H4 (cell line): ENCODE measurements around the gene PPP1R13B. TPM values are rescaled to one million over a fixed set of nuclear protein-coding genes. Genes with fewer than 3 reads are reported as not detected.

Source experiments
- DNase-seq: peaks from one replicate; pipeline ENCODE4 v3.0.0-alpha.2; 2015; ENCODE audit warnings: low spot score
- total RNA-seq: library from RNA; depleted of rRNA; stranded (reverse); fragments of >200 nt; shearing (Covaris generic); gene quantifications from 2 replicates; pipeline ENCODE4 v1.2.3, GENCODE V29; 2014

The PPP1R13B gene
- total RNA-seq, 1 experiment from 2014 or later, result 2.9 TPM

DNA sequence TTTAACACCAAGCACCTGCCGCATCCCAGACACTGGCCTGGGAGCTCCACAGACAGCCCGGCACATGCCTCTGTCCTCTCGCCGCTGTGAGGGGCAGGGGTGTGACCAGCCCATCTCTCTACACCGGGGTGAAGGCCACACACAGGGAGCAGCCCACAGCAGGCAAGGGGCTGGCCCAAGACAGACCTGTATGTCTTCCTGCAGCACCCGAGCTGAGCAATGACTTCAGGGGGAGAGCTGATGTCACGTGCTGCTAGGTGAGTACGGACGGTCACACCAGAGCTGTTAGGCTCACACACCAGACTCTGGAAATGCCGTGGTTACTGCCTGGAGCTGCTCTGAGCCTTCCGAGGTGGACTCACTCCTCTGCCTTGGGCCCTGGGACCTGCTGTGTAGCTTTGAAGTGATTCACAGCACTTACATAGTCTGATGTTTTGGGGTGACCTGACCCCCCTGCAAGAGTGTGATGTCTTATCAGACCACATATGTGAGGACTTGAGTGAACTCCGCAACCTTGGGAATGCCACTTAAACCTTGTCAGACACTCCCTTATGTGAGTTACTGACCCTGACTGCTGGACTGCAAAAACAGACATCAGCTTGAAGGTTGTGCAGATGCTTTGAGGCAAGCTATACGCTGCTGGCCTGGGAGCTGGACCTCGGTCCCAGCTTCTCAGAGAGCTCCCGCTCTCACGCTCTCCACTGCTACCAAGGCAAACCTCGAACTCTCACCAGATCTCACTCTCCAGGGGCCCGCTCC, 133.9 kb downstream of the PPP1R13B start:
- DNase-seq, result no peak

DNA sequence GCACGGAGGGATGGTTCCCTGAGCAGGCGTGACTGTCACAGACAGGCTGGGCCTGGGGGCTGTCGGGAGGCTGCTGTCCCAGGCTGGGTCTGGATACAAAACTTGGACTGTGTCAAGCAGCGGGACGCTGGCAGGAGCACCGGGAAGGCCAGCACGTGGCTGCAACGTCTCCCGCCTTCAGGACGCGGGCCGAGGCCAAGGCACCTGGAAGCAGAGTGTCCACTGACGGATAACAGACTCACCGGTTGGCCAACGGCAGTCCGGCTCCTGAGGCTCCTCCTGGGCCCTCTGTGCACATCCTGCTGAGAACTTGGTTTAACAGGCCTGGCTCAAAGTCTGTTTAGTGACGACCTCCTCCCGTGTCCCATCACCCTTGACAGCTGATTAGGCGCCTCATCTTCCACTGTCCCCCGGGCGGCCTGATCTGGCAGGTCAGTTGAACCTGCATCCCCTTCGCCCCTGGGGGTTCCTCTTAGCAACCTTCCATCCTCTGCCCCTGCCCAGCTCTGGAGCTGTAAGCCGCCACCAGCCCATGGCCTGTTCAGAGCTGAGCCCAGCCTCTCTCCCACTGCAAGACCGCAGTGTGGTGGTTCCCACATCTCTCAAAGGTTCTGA, 134.6 kb downstream of the PPP1R13B start:
- no peak for DNase-seq

DNA sequence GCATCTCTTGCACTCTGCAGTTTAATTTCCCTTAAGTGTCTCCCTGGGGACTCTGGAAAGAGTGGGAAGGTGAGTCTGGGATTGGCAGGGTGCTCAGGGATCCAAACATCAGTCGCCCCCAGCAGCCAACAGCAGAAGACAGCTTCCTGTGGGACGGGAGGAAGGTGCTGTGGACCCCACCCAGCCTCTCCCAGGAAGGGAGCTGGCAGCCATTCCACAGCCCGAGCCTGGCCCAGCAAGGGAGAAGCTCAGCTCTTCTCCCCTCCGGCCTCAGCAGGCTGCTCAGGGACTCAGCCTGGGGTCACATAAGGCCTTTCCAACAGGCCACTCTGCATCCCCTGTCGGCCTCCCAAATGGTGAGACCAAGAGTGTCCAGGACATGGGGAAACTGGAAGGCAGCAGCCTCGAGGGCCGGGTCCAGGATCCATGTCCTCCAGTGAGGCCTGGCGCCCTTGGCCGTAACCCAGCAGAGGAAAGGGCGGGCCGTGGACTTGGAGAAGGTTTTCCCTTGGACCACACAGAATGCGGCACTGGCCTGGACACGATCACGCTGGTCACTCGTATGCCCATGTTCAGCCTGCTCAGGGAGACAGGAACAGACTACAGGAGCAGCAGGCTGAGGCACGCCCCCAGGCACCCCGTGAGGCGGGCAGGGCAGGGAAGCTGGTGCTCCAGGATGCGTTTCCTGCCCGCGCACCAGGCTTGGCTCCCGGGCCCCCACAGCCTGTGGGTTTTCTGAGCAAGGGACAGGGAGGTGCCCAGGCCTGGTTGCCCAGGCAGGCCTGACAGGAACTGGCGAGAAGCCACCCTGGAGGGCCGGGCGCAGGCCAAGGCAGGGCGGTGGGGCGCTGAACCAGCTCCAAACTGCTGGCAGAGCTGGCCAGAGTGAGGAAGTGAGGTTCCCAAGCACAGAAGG, 135.6 kb downstream of the PPP1R13B start:
- DNase-seq, result no peak

DNA sequence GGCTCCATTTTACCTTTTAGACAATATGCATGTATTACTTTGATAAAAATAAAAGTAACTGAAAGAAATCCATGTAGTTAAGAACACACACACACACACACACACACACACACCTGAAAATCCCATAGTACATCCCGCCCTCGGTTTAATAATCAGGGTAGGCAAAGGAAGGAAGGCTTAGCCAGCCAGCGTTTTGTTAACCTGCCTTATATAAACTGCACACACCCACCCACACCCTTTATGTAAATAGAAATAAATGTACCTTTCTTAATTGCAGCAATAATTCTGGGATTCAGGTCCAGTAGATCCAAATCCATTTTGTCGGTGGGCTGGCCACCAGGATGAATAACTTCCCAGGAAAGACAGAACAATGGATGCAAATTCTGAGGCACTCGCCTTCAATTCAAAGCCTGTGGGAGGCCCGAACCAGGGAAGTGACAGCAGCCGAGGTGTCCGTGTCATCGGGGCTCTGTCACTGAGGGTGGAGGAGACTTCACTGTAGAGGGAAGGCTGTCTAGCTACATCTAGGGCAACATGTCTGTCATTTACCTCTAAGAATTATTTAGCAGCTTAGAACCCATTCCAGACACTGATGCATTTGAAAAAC, 136.5 kb downstream of the PPP1R13B start:
- DNase-seq, result no peak

DNA sequence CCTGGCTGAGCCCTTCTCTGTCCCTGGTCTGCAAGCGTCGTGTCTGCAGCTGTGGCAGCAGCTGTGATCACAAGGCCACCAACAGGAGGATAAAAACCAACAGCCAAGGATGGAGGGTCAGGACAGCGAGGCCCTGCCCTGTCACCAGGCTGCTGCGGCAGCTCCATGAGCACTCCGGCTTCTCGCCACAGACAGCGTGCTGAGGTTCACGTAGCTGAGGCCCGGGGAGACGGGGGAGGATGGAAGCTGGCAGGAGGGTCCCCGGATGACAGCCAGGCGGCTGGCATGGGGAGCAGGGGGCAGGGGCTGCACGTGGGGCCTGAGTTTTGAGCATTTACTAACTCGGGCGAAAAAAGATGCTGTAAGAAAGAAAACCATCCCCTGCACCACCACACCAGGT, 137.6 kb downstream of the PPP1R13B start:
- no peak for DNase-seq

DNA sequence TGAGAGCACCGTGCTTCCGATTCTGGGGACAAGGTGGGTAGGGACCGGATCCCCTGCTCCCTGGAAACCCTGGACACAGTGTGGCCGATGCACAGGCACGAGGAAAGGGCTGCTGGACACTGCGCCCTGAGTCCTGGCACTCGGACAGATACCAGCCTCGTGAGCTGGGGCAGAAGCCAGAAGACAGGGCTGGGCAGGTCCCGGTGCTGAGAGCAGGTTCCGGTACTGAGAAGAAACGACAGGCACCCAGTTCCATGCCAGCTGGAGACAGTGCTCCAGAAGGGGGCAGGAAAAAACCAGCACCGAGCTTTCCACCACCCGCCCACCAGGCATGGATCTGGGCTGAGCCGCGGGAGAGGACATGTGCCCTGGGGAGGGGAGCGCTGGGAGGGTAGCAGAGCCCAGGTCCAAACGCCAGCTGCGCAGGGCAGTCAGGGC, 138.6 kb downstream of the PPP1R13B start:
- DNase-seq, result no peak

DNA sequence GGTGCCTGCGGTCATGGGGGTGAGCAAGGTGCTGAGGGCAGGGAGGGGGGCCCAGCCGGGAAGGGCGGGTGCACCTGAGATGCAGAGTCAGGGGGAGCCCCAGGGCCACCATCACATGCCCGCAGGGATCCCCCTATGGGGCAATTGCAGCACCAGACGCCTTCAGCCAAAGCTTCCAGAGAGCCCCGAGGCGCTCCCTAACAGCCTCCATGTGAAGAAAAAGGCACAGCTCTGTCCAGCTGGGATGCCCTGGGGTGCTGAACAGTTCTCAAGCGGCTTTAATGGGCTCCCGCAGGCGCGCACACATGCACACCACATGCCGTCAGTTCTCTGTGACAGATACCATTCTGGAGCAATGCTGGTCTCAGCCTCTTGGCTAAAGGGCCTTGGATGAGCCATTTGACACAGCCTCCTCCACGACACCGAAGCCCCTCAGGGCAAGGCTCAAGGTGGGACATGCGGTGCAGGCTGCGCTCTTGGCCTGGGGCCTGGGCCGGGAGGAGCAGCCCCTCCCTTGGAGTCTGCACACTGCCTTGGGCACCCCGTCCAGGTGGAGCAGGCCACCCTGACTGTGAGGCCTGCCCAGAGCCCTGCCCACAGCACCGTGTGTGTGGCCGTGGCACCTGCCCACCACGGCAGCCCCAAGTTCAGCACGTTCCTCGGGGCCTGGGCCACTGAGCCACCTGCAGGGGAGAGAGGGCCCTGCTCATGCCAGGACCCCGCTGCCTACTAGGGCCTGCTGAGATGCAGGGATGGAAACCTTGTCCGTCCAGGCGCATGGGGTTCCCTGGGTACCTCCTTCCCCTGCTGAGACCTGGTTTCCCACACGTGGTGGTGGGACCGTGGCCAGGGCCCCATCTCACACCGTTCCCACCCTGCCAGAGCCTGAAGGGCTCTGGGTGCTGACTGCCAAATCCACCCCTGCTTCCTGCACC, 139.8 kb downstream of the PPP1R13B start:
- DNase-seq, result no peak

DNA sequence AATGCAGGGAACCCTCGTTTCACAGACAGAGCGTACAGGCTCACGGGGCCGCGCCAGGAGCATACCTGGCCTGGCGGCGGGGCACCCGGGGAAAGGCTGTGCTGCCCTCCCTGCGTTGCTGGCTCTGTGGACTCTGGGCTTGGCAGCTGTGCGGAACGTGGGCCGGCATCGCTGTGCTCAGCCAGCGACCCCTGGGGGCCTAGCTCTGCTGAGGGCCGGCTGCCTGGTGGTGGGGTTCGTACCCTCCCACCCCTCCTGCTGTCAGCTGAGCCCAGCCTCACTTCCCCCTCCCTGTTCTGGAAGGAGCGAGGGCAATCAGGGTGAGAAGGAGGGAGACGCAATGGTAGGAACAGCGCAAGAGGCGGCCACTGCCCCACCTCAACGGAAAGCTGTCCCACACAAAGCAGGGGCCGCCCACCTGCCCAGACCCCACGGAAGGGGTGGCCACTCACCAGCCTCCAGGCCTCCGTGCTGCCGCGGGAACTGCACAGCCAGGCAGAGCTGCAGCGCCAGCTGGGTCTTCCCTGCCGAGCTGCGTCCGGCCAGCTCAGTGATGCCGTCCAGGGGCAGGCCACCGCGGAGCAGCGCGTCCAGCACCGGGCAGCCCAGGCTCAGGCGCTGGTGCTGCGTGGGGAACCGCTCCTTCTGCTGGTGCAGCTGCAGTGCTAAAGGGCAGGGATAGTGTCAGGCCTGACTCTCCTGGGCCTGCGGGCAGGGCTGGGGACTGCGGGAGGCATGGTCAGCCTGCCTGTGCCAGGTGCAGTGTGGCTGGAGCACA, 140.6 kb downstream of the PPP1R13B start:
- DNase-seq, result no peak

DNA sequence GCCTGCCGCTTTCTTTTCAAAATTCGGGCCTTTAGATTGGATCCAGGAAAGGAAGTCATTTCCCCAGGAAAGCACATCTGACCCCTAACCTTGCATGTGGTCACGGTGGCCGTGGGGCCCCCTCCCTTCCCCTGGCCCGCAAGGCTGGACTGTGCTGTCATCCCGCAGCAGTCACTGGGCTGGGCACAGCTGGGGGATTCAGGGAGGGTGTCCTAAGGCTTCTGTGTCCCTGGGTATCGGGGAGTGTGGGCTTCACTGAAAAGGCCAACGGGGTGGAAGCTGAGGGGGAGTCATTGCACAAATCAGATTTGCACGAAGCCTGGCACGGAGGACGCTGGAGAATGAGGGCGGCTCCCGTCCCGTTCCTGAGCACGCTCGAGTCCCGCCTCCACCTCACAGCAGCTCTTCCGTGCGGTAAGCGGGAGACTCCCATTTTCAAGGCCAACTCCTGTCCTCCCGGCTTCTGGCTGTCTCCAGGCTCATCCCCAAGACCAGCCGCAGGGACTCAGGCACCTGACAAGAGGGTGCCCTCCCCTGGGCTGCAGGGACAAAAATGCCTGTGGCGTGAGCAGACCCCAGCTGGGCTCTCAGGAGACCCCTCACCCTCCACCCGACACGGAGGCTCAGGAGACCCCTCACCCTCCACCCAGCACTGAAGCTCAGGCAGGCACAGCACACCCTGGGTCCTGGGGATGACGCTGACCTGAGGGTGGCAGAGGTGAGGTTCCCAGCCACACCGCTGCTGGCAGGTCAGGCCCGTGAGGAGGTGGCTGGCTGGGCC, 141.7 kb downstream of the PPP1R13B start:
- DNase-seq, result no peak

DNA sequence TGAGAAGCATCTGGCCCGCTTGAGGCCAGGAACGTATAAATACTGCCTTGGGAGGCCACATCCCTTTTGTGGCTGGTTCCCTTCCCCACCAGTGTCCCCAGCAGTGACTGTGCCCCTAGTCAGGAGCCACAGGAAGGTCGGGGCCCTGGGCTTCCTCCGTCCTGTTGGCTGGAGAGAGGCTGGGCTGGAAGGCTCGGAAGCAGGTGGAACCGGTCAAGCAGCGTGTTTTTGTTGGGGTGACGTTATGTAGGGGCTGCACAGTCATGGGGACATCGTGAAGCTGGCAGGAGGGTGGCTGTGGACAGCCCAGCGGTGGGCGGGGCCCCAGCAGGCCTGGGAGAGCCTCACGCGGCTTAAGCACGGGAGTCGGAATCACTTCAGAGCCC, 142.3 kb downstream of the PPP1R13B start:
- no peak for DNase-seq

DNA sequence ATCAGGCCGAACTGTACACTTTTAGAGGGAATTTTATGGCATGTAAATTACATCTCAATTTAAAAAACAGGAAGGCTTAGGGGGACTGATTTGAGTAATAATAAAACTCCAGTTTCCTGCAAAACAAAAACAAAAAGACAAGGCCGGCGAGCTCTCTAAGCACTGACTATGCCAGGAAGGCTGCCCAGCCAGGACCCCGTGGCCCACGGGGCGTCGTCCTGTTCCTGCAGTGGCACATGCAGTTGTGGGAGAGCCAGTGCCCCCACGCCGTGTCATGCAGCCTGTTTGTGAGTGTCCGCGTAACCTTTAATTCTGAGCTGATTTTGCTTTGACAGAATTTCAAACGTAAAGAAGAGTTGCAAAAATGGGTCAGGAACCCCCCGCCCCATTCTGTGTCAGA, 142.7 kb downstream of the PPP1R13B start:
- DNase-seq, result no peak

DNA sequence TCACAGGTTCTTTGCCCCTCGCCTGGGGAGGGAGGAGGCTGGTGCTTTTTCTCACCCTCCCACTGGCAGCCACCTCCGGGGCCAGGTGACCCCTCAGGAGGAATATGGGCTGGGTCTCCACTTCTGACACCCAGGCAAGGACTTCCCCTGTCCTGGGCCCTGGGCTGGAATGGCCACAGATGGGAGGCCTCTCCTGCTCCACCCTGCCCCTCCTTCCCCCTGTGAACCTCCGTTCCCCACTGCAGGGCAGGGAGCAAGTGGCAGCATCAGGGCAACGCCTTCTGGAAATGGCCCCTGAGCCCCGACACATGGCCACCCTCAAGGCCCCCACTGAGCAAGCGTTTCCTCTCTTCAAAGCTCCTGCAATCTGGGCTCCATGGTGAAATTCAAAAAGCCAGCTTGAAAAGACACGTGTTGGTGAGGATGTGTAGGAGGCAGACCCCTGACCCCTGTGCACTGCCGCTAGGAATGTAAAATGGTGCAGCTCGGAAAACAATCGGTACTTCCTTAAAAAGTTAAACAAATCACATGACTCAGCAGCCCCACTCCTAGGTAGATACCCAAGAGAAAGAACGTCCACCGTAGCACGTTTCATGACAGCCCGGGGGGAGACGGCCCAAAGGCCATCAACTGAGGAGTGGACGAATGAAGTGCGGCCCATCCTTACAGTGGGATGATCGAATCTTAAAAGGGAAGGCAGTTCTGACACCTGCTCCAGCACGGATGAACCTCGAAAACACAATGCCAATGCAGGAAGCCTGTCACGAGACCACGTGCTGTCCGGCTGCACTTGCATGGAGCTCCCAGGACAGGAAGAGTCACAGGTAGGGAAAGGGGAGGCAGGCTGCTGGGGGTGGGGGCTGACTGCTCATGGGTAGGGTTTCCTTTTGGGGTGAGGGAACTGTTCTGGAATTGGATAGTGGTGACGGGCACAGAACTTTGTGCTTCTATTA, 143.7 kb downstream of the PPP1R13B start:
- no peak for DNase-seq

DNA sequence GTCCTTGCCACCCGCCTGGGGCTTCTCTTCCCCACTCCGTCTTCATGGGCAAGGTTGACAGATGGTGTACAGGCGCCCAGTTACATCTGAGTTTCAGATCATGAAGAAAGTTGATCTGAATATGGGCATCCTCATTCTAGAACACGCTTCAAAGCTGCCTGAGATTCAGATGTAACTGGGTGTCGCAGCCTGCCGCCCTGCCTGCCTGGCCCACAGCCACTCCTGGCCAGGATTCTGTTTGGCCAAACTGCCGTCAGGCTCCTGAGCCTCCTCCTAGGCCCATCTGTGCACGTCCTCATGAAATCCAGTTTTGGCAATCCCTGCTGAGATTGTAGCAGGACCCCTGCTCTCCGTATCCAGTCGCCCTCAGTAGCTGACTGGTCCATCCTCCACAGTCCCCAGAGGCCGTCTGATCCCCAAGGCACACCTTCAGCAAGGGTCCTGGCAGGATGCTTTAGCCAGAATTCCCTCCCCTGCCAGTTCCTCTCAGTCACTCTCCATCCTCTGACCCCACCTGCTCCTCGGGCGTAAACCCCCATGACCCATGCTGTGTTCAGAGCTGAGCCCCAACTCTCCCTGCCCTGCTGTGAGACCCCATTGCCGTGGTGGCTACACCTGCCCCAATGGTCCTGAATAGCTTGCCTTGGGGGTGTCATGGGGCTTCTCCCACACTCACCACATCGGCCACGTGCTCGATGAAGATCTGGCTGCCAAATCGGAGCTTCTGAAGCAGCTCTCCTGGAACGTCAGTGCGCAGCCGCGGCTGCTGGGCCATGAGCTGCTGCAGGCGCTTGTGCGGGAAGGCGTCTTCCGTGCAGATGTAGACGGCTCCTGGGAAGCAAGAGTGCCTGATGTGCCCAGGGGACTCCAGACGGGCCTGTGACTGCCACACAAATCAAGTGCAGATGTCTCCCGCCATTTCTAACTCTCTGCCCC, 144.6 kb downstream of the PPP1R13B start:
- DNase-seq, result no peak

DNA sequence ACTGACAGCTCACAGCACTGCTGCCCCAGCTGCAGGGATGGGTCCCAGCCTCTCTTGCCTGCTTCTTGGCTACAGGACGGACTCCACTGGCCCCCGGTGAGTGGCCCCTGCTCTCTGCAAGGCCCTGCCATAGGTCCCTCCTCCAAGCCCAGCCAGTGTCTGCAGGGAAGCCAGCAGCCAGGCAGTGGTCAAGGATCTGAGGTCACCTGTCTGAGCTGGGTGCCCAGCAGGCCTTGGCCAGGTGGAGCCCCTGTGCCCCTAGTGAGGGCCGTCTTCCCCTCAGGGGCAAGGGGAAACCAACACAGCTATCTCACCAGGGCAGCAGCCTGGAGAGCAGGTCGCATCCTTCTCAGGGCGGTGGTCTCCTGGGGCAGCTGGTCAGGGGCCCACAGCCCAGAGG, 145.3 kb downstream of the PPP1R13B start:
- no peak for DNase-seq

DNA sequence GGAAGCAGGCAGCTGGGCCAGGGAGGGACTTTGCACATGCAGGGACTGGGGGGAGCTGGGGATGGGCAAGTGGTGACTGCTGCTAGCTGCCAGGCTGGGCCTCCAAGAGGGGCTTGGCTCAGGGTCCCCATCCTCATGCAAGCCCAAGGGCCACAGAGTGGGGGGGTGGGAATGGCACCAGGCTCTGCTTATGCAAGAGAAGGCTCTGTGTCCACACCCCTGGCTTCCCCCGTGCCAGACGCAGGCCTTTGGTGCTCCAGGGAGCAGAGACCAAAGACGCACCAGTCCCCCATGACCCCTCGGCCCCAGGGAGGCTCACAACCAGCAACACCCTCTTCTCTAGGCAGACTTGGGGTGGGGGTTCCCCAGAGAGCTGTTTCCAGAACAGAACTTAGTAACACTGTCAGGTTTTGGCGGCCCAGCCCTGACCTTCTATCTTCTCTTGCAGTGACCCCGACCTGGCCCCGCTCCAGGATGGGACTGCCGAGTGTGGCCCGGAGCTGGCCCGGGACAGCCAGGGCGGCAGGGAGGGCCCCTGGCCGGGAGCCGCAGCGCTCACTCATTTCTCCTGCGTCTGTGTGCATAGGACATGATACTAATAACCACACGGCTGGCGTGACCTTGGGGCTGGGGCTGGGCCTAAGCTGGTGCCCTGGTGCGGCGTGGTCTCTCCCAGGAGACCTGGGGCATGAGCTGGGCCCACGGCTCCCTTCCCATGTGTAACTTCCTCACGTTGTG, 146.5 kb downstream of the PPP1R13B start:
- no peak for DNase-seq
